Osteoblast (primary cell): Measurements from ENCODE around the gene CKM. TPM values are rescaled to one million over a fixed set of nuclear protein-coding genes. Genes with fewer than 3 reads are reported as not detected.

Experiments
- DNase-seq: peaks from one replicate; pipeline ENCODE4 v3.0.0; 2011; ENCODE audit warnings: low spot score, mixed read lengths; ENCODE audit not compliant: insufficient read length; ENCODE audit errors: missing footprints
- H2AFZ ChIP-seq: 2 replicates; pipeline ENCODE4 v1.6.0; 2011; ENCODE audit warnings: mild to moderate bottlenecking, low read length
- H3K27ac ChIP-seq: 2 replicates; pipeline ENCODE4 v1.5.1; 2011; ENCODE audit warnings: mild to moderate bottlenecking, low read depth, low read length, moderate library complexity
- H3K27me3 ChIP-seq: 2 replicates; pipeline ENCODE4 v1.6.0; 2012; ENCODE audit warnings: mild to moderate bottlenecking, control low read depth, inconsistent platforms, low read length, moderate library complexity; ENCODE audit not compliant: insufficient read depth
- H3K36me3 ChIP-seq: 2 replicates; pipeline ENCODE4 v1.5.1; 2011; ENCODE audit warnings: mild to moderate bottlenecking, low read length, control low read depth, moderate library complexity; ENCODE audit not compliant: insufficient read depth
- H3K4me1 ChIP-seq: 2 replicates; pipeline ENCODE4 v1.5.1; 2011; ENCODE audit warnings: mild to moderate bottlenecking, low read length, control low read depth, moderate library complexity; ENCODE audit not compliant: insufficient read depth
- H3K4me2 ChIP-seq: 2 replicates; pipeline ENCODE4 v1.6.0; 2011; ENCODE audit warnings: mild to moderate bottlenecking, low read length; ENCODE audit not compliant: insufficient read depth
- H3K4me3 ChIP-seq: fragments of 200-600 bp; sonication (generic); 3 replicates; pipeline ENCODE4 v1.5.1; 2012; ENCODE audit warnings: mild to moderate bottlenecking, low read length, inconsistent platforms; ENCODE audit not compliant: insufficient read depth
- H3K79me2 ChIP-seq: 2 replicates; pipeline ENCODE4 v1.6.0; 2012; ENCODE audit warnings: mild to moderate bottlenecking, low read length, control low read depth, inconsistent platforms; ENCODE audit not compliant: insufficient read depth
- H3K9me3 ChIP-seq: 2 replicates; pipeline ENCODE4 v1.5.1; 2011; ENCODE audit warnings: low read depth, low read length, control low read depth
- H4K20me1 ChIP-seq: 2 replicates; pipeline ENCODE4 v1.6.0; 2012; ENCODE audit warnings: mild to moderate bottlenecking, low read length, control low read depth; ENCODE audit not compliant: insufficient read depth
- CTCF ChIP-seq: IDR thresholded peaks from 2 replicates; pipeline ENCODE4 v1.5.1; 2011; ENCODE audit warnings: mild to moderate bottlenecking, low read depth, low read length, moderate library complexity; ENCODE audit errors: extremely low read depth
- total RNA-seq: library from RNA; depleted of rRNA; stranded (reverse); fragments of >200 nt; gene quantifications from 2 replicates; pipeline ENCODE4 v1.2.3, GENCODE V29; 2012

Gene CKM
- total RNA-seq, 1 donor: 0.36 TPM

DNA sequence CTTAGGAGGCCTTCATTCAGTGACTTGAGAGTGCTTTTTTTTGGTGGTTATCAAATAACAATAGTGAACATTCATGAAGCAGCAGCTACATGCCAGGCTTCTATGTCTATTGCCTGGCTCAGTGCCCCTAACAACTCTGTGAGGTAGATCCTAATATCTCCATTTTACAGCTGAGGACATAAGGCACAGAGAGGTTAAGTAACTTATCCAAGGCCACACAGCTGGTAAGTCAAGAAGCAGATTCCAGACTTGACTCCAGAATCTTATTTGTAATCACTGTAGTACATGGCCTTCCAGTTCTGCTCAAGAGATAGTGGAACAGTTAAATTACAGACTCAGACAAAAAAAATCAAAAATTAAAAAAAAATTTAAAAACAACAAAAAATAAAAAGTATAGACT lies 26.8 kb downstream of the CKM start:
- no peak for TF ChIP-seq CTCF
- H3K27ac ChIP-seq: no peak overlapping the region
- H3K27me3 ChIP-seq: no peaks in the 10 kb centered on the region
- no peaks in the 10 kb centered on the region for H4K20me1 ChIP-seq
- no peak overlapping the region for H3K4me2 ChIP-seq
- H3K79me2 ChIP-seq: no peaks in the 10 kb centered on the region
- no peak for DNase-seq
- H3K36me3 ChIP-seq: peaks cover 32% of the 10 kb centered on the region
- H3K4me3 ChIP-seq: no peak overlapping the region
- no peak overlapping the region for H2AFZ ChIP-seq
- H3K4me1 ChIP-seq: no peaks in the 10 kb centered on the region
- no peaks in the 10 kb centered on the region for H3K9me3 ChIP-seq

DNA sequence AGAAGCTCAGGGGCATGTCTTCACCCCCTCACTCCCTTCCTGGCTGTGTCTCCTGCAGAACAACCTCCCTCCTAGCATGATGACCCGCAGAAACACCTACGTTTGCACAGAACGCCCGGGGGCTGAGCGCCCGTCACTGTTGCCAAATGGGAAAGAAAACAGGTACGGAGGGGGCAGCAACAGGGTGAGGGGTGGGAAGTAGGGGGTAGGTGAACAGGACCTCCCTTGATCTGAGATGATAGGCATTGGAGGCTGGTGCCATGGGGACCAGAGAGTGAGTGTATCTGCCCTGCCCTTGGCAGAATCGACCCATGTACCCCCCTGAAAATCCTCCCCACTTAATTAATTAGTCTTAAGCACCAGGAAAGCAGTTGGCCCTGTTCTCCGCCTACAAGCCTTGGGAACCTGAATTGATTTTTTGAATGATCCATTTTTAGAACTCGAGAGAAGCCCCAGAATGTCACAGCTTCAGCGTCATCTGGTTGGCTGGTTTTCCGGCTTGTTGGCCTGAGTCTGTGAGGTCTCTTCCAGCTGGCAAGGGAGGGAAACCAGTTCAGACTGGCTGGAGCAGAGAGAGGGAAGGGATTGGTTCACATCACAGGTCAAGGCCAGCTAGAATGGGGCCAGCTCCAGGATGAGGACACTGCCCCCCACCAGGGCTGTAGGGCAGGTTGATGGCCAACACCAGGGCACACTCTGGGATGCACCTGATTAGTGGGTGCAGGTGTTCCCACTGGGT lies 28.2 kb downstream of the CKM start:
- no peak for TF ChIP-seq CTCF
- no peak overlapping the region for H3K27ac ChIP-seq
- H3K9me3 ChIP-seq: no peaks in the 10 kb centered on the region
- H4K20me1 ChIP-seq: no peaks in the 10 kb centered on the region
- no peak overlapping the region for H3K4me2 ChIP-seq
- peak; percentile 64 for DNase-seq
- no peak overlapping the region for H3K4me3 ChIP-seq
- peaks cover 29% of the 10 kb centered on the region for H3K36me3 ChIP-seq
- H3K4me1 ChIP-seq: no peaks in the 10 kb centered on the region
- no peaks in the 10 kb centered on the region for H3K27me3 ChIP-seq
- no peaks in the 10 kb centered on the region for H3K79me2 ChIP-seq
- H2AFZ ChIP-seq: no peak overlapping the region

GRCh38 chr19:45293682-45294081 lies 29.0 kb downstream of the CKM start:
- Histone ChIP-seq H3K4me2 (no peak overlapping the region), H3K27me3 (no peaks in the 10 kb centered on the region), H3K36me3 (peaks cover 29% of the 10 kb centered on the region), H3K27ac (no peak overlapping the region), H2AFZ (no peak overlapping the region), H4K20me1 (no peaks in the 10 kb centered on the region), H3K4me3 (no peak overlapping the region), H3K9me3 (no peaks in the 10 kb centered on the region), H3K79me2 (no peaks in the 10 kb centered on the region), H3K4me1 (no peaks in the 10 kb centered on the region)
- no peak for DNase-seq
- no peak for TF ChIP-seq CTCF

DNA sequence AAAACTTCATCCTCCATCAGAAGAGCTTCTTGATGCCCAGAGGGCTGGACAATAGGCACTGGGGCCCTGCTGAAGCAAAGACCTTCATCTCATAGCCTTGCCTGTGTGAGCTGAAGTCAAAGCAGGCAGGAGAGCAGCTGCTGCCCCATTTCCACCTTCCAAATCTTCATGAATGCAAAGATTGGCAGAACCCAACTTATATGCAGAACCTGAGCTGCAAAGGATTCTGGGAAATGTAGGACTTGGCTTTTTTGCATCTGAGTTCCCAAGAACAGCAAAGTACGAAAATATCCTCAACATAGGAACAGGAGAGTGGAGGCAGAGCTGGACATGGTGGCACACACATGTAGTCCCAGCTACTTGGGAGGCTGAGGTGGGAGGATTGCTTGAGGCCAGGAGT lies 30.8 kb downstream of the CKM start:
- H3K27ac ChIP-seq: no peak overlapping the region
- H3K36me3 ChIP-seq: peaks cover 35% of the 10 kb centered on the region
- H3K4me1 ChIP-seq: no peaks in the 10 kb centered on the region
- no peak for DNase-seq
- H3K9me3 ChIP-seq: no peaks in the 10 kb centered on the region
- H2AFZ ChIP-seq: no peak overlapping the region
- H3K4me2 ChIP-seq: no peak overlapping the region
- no peaks in the 10 kb centered on the region for H4K20me1 ChIP-seq
- H3K27me3 ChIP-seq: no peaks in the 10 kb centered on the region
- no peaks in the 10 kb centered on the region for H3K79me2 ChIP-seq
- no peak for TF ChIP-seq CTCF
- H3K4me3 ChIP-seq: no peak overlapping the region
